ENCODE measurements around the gene MYLK4.

Gene MYLK4

GRCh38 chr6:2624177-2624576, 126.5 kb downstream of the MYLK4 start:
- DNase-seq, result no peak

- no peak for DNase-seq
These were observed 127.4 kb downstream of the MYLK4 start for GRCh38 chr6:2623295-2623694.

GRCh38 chr6:2622671-2623070, 128.1 kb downstream of the MYLK4 start:
- DNase-seq, result no peak

GRCh38 chr6:2619651-2620050, 131.1 kb downstream of the MYLK4 start:
- no peak for DNase-seq

- DNase-seq, result no peak
These were observed 133.0 kb downstream of the MYLK4 start for GRCh38 chr6:2617729-2618128.

- DNase-seq, result no peak
These were observed 133.9 kb downstream of the MYLK4 start for GRCh38 chr6:2616811-2617210.

- DNase-seq, result no peak
These were observed 135.5 kb downstream of the MYLK4 start for GRCh38 chr6:2615251-2615650.

- no peak for DNase-seq
These were observed 135.9 kb downstream of the MYLK4 start for GRCh38 chr6:2614846-2615245.

GRCh38 chr6:2614155-2614554, 136.6 kb downstream of the MYLK4 start:
- DNase-seq, result no peak

All from GF-D8 (cell line).